Neural crest cell (in vitro differentiated cells): ENCODE data around the gene ALDH1B1. TPM values are rescaled to one million over a fixed set of nuclear protein-coding genes. Genes with fewer than 3 reads are reported as not detected.

Source experiments
- DNase-seq: peaks from one replicate; pipeline ENCODE4 v3.0.0; 2021; ENCODE audit warnings: low read depth, mixed read lengths, low spot score
- H3K27ac Mint-ChIP-seq: one replicate; pipeline ENCODE4 v1.8.0; 2021; ENCODE audit warnings: mild to moderate bottlenecking, mixed read lengths; ENCODE audit not compliant: unreplicated experiment
- H3K27me3 Mint-ChIP-seq: 2 replicates; pipeline ENCODE4 v1.8.0; 2021; ENCODE audit warnings: low read depth, mild to moderate bottlenecking, mixed read lengths
- H3K36me3 Mint-ChIP-seq: 2 replicates; pipeline ENCODE4 v1.8.0; 2021; ENCODE audit warnings: low read depth, mild to moderate bottlenecking, mixed read lengths
- H3K4me1 Mint-ChIP-seq: 2 replicates; pipeline ENCODE4 v1.8.0; 2021; ENCODE audit warnings: mixed read lengths
- H3K4me3 Mint-ChIP-seq: one replicate; pipeline ENCODE4 v1.8.0; 2021; ENCODE audit warnings: mild to moderate bottlenecking, mixed read lengths
- H3K9me3 Mint-ChIP-seq: 2 replicates; pipeline ENCODE4 v1.8.0; 2021; ENCODE audit warnings: mixed read lengths
- total RNA-seq: library from RNA; stranded (reverse); gene quantifications from 2 replicates; pipeline ENCODE4 v1.2.1, GENCODE V29; 2021
- TF ChIP-seq, protein P1 (sequence below): fragments of 200-600 bp; sonication (generic); conservative IDR thresholded peaks from 2 replicates; pipeline ENCODE4 v1.5.0; 2021; ENCODE audit warnings: antibody characterized with exemption, mild to moderate bottlenecking

The ALDH1B1 gene
- total RNA-seq, 1 donor from 2014 or later = 32.9 TPM

DNA sequence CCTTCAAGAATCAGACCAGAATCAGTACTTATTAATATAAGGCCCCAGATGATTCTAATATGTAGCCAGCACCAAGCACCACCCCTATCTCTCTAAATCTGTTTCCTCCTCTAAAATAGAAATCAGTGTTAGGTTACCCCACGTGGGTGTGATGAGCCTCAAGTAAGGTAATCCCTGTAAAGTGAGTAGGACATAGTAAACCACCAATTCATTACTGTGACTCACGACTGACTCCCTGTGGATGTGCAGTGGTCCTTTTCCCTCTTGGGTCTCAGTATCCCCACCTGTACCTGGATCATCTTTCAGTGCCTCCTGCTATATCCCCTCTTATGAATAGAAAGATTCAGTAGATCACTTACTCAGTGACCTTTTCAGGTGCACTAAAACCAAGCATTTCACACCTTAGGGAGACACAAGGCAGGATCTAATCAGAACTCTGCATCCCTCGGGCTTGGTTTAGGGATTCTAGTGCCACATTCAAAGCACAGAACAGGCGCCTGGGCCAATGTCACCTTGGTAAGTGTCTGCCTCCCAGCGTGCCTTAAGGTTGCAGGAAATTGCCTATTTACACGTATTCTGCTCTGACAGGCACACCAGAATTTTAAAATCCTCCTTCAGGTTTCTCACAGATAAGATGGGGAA, 12.2 kb upstream of the ALDH1B1 start:
- Mint-ChIP-seq H3K4me3 (no peak overlapping the region), H3K36me3 (no peaks in the 10 kb centered on the region), H3K27me3 (no peaks in the 10 kb centered on the region), H3K9me3 (peaks cover 8% of the 10 kb centered on the region), H3K27ac (peak overlapping the region; percentile 50), H3K4me1 (peaks cover 30% of the 10 kb centered on the region)
- no peak for DNase-seq
- TF ChIP-seq, protein P1, sequence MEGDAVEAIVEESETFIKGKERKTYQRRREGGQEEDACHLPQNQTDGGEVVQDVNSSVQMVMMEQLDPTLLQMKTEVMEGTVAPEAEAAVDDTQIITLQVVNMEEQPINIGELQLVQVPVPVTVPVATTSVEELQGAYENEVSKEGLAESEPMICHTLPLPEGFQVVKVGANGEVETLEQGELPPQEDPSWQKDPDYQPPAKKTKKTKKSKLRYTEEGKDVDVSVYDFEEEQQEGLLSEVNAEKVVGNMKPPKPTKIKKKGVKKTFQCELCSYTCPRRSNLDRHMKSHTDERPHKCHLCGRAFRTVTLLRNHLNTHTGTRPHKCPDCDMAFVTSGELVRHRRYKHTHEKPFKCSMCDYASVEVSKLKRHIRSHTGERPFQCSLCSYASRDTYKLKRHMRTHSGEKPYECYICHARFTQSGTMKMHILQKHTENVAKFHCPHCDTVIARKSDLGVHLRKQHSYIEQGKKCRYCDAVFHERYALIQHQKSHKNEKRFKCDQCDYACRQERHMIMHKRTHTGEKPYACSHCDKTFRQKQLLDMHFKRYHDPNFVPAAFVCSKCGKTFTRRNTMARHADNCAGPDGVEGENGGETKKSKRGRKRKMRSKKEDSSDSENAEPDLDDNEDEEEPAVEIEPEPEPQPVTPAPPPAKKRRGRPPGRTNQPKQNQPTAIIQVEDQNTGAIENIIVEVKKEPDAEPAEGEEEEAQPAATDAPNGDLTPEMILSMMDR = no peak

DNA sequence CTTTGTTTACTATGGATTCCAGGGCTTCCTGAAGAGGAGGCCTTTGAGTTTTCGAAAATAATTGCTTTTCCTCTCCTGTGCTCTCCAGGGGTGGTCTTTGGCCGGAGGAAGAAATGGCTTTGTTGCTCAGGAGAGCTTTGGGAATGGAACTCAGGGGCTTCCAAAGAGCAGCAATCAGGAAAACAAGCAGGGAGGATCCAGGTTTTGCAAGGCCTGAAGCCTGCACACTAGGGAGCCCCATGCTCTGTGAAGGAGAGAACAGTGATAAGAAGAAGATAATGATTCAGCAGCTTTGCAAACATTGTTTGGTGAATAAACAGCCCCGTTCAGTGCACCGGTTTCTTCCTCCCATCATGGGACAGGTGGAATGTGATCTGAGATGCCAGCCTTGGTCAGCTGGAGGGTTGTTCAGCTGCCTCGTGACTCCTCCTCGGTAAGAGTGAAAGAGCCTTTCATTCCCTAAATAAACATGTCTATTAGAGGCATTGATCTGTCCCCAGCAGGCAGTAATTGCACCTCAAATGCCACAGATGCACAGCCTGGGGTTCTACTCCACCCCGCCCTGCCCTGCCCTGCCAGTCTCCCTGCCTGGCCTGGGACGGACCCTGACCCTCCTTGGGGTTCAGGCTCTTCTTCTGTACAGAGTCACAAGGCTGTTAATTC, 11.5 kb upstream of the ALDH1B1 start:
- no peak for DNase-seq
- peak overlapping the region; percentile 39 for H3K4me3 Mint-ChIP-seq
- no peak overlapping the region for H3K27ac Mint-ChIP-seq
- peaks cover 24% of the 10 kb centered on the region for H3K4me1 Mint-ChIP-seq
- TF ChIP-seq, protein P1 = no peak
- no peaks in the 10 kb centered on the region for H3K36me3 Mint-ChIP-seq
- H3K9me3 Mint-ChIP-seq = peaks cover 8% of the 10 kb centered on the region
- no peaks in the 10 kb centered on the region for H3K27me3 Mint-ChIP-seq

DNA sequence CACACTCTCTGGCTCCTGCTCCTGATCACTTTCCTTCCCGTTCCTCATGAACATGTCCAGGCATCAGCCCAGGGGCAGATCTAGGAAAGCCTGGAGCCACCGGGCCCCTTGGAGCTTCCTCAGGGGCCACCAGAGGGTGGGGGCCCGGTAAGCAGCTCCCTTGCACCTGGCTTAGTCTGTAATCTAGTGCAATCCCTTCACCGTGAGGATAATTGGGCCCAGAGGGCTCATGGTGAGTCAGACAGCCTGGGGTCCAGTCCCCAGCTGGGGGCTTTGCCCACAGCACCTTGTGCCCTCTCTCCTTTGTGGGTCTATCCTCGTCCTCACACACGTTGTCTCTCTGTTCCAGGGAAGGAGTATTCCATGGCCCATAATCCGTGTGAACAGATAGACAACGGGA, 10.4 kb upstream of the ALDH1B1 start:
- H3K27ac Mint-ChIP-seq = no peak overlapping the region

DNA sequence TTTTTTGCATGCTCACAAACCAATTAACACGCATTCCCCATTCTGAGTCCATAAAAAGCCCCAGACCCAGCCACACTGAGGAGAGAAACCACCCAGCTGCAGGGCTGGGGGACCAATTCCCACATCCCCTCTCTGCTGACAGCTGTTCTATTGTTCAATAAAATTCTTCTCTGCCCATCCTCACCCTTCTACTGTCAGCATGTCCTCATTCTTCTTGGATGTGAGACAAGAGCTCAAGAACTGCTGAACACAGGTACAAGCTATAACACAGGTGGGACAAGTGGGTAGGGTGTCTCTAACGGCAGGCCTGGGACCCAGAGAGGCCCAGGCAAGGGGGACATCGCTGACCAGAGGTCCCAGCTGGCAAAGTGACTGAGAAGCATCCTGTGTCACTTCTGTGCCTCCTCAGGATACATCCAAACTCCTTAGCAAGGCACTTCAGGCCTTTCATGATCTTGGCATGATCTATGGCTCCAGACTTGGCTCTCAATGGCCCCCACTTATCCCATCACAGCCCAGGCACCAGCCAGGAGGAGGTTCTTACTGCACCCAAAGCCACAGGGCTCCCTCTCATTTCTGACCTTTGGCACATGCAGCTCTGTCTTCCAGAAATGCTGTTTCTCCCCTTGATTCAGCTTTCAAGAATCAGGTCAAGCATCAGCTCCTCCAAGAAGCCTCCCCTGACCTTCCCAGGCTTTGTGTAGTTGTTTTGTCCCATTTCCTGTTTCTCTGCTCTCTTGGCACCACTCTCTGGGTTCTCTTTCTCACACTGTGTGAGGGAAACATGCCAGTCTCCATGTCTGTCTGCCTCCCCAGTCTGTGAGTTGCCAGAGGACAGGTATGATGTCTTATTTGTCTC, 7.3 kb upstream of the ALDH1B1 start:
- Mint-ChIP-seq H3K4me1 (peaks cover 20% of the 10 kb centered on the region), H3K27ac (peak overlapping the region; percentile 64), H3K27me3 (peaks cover 6% of the 10 kb centered on the region), H3K36me3 (no peaks in the 10 kb centered on the region), H3K4me3 (no peak overlapping the region), H3K9me3 (peaks cover 8% of the 10 kb centered on the region)
- TF ChIP-seq, protein P1 = no peak
- no peak for DNase-seq

More for the DNA sequence above, 10.4 kb upstream of the ALDH1B1 start:
- Mint-ChIP-seq H3K4me3 (no peak overlapping the region), H3K9me3 (peaks cover 8% of the 10 kb centered on the region), H3K4me1 (peaks cover 15% of the 10 kb centered on the region), H3K27me3 (peaks cover 2% of the 10 kb centered on the region), H3K36me3 (no peaks in the 10 kb centered on the region)
- TF ChIP-seq, protein P1 = no peak
- DNase-seq = no peak

DNA sequence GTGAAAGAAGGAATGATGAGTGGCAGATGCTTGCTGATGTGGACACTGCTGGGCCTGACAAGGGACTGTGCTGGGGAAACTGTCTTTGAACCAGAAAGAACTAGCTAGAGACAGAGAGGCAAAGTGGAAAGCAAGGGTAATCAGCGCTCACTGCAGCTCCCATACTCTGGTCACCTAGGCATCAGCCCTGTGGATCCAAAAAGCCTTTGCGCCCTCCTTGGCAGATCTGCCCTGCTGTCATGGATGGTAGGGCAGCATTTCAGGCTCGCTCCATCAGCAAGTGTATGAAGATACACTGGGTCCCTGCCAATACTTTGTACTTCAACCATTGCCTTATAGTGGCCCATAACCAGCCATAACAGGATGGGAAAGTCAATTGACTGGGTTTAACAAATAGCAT, 6.6 kb upstream of the ALDH1B1 start:
- H3K9me3 Mint-ChIP-seq = peaks cover 8% of the 10 kb centered on the region

More for the DNA sequence above, 6.6 kb upstream of the ALDH1B1 start:
- Mint-ChIP-seq H3K36me3 (no peaks in the 10 kb centered on the region), H3K27me3 (peaks cover 6% of the 10 kb centered on the region), H3K4me1 (peaks cover 23% of the 10 kb centered on the region), H3K4me3 (no peak overlapping the region), H3K27ac (no peak overlapping the region)
- TF ChIP-seq, protein P1 = no peak
- no peak for DNase-seq
